GM23248 (cell line): ENCODE data around the gene KL.

ENCODE experiments used
- EZH2 ChIP-seq: fragments of 200-600 bp; sonication (generic); IDR thresholded peaks from 2 replicates; pipeline ENCODE4 v1.6.1; 2018; ENCODE audit warnings: antibody characterized with exemption, mild to moderate bottlenecking; ENCODE audit not compliant: insufficient read depth, poor library complexity, severe bottlenecking
- EZH2phosphoT487 ChIP-seq: fragments of 200-600 bp; sonication (generic); IDR thresholded peaks from 2 replicates; pipeline ENCODE4 v1.6.1; 2018; ENCODE audit warnings: antibody characterized with exemption, moderate library complexity, mild to moderate bottlenecking, low read depth; ENCODE audit not compliant: insufficient read depth

DNA sequence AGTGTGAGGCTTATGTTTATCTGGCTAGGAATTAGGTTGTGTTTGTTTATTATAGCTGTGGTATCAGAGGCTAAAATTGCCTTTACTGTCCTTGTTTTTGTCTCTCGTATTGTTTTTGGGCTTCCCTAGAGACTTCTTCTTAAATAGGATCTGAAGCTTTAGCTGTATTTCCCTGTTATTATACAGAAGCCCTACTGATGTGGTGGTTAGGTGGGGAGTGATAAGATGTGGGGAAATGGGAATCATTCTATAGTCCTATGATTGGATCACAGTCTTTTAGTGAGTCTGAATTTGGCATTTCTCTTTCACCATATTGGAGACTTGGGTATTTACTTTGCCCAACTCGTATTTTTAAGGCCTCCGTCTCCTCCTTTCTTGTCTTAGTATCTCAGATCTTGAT, 8.3 kb upstream of the KL start:
- TF ChIP-seq EZH2phosphoT487: no peak
- no peak for TF ChIP-seq EZH2
